GM19463 (cell line): Measurements from ENCODE around the gene SLC16A7.

Source experiments
- ATAC-seq: cut with Tn5 transposase; IDR thresholded peaks from one replicate; pipeline ENCODE4 v1.9.1; 2021; ENCODE audit warnings: mild to moderate bottlenecking, moderate library complexity; ENCODE audit not compliant: unreplicated experiment

Gene SLC16A7

DNA sequence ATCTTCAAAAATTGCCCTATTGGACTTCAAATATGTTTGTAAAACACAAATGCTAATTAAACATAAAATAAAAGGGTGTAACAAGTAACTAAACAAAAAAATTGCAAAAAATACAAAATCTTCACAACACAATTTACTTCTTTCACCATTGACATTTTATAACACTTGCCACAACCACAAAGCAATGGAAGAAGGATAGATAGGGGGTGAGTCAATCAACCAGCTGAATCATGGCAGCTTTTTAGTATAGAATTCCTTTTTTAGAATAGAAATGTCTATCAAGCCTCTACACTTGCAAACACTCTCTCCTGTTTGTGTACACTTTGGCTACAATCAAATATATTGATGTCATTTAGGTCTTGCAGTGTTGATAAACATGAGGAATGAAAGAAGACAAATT, 232.7 kb downstream of the SLC16A7 start:
- ATAC-seq, result no peak

DNA sequence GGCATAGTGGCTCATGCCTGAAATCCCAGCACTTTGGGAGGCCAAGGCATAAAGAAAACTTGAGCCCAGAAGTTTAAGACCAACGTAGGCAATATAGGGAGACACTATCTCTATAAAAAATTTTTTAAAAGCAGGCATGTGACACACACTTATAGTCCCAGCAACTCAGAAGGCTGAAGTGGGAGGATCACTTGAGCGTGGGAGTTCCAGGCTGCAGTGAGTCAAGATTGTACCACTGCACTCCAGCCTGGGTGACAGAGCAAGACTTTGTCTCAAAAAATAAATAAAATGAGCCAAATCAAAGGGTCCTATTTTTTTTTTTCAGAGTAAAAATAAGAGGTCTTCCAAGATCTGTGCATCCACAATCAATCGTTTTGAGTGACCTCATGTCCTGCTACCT, 237.6 kb downstream of the SLC16A7 start:
- ATAC-seq, result no peak

DNA sequence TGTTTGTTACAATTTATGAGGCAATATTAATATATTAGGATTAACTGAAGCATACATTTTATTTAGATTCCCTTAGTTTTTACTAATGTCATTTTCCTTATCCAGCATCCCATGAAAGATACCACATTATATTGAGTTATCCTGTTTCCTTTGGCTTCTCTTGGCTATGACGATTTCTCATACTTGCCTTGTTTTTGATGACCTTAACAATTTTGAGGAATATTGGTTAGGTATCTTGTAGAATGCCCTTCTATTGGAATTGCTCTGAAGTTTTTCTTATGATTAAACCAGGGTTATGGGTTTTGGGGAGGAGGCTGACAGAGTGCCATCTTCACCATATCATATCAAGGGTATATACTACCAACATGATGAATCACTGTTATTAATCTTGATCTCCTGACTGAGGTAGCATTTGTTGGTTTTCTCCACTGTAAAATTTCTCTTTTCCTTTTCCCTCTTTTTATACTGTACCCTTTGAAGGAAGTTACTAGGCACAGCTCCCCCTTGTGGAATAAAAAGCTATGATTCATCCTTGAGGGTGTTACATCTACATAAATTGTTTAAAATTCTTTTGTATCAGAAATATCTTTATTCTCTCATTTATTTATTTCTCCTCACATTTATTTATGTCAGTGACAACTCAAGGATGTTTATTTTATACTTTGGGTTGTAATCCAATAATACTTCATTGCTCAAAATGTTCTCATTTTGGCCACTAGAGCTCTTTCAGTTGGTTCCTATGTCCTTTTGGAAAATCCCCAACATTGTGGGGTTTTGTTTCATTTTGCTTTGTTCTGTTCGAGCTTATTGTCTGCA, 239.0 kb downstream of the SLC16A7 start:
- ATAC-seq, result no peak
